HUES64 (cell line): ENCODE results near the gene SERPINE2.
A peak's percentile ranks its signal among the peaks of the same experiment; 100 is the strongest.
"Not testable (repeated sequence)": the region's sequence is repeated elsewhere in the genome, so short reads cannot be mapped to it uniquely, and the experiment has no call there.

Source experiments
- H3K27ac ChIP-seq: 2 replicates; pipeline ENCODE4 v1.7.0; 2013; ENCODE audit warnings: low read depth, low read length, inconsistent platforms
- H3K27me3 ChIP-seq: 2 replicates; pipeline ENCODE4 v1.6.1; 2013; ENCODE audit warnings: mild to moderate bottlenecking, low read length; ENCODE audit not compliant: insufficient read depth
- H3K36me3 ChIP-seq: 2 replicates; pipeline ENCODE4 v1.6.1; 2013; ENCODE audit warnings: mild to moderate bottlenecking, low read length; ENCODE audit not compliant: insufficient read depth
- H3K4me1 ChIP-seq: 2 replicates; pipeline ENCODE4 v1.6.1; 2013; ENCODE audit warnings: mild to moderate bottlenecking, low read length, moderate library complexity; ENCODE audit not compliant: insufficient read depth
- H3K4me3 ChIP-seq: 2 replicates; pipeline ENCODE4 v1.5.1; 2013; ENCODE audit warnings: mild to moderate bottlenecking, low read length, moderate library complexity
- H3K9ac ChIP-seq: 2 replicates; pipeline ENCODE4 v1.6.1; 2013; ENCODE audit warnings: mild to moderate bottlenecking, low read depth, low read length
- H3K9me3 ChIP-seq: 2 replicates; pipeline ENCODE4 v1.6.1; 2013; ENCODE audit warnings: low read depth, low read length; ENCODE audit not compliant: insufficient read depth
- WGBS: fragments of 150-250, 120-280 bp; methylation state at CpG from one replicate; pipeline ENCODE4 v1.1.7; 2013; ENCODE audit warnings: missing lambda C conversion rate; 5-methylcytosine and 5-hydroxymethylcytosine counted together

Gene SERPINE2

DNA sequence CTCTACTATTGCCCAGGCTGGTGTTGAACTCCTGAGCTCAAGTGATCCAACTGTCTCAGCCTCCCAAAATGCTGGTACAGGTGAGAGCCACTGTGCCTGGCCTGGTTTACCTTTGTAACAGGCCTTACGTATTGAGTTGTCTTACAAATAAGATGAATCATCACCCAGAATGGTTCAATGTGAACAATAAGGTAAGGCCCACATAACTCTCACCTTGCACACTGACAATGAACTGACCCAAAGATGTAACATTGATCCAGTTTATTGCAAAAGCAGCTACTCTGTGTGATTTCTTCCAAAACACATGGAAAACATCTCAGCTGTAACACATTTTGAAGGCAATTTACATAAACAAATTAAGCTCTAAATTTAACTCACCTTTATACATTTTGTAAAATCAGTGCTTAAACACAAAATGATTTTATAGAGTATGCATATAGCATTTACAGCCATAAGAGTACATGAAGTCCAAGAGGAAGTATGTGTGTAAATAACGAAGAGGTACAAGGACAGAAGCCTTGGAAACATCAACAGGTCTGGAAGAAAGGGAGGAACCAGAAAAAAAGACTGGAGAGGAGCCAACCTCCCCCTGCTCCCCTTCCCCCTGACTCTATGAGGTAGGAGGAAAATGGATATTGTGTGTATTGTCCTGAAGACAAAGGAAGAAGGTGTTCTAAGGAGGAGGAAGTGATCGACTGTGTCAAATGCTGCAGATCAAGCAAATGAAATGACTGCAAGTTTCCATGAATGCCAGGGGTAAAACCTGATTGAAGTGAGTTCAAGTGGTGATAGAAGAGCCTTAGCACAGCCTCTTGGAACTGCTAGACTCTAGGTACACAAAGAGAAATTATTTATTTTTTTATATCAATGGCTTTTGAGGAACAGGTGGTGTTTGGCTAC lies 88.4 kb downstream of the SERPINE2 start:
- H3K9ac ChIP-seq: no peak overlapping the region
- H3K27me3 ChIP-seq: no peaks in the 10 kb centered on the region
- H3K27ac ChIP-seq: no peak overlapping the region
- H3K36me3 ChIP-seq: no peaks in the 10 kb centered on the region
- H3K4me3 ChIP-seq: no peak overlapping the region
- 81% methylated on average over 3 of the region's 3 CpGs for WGBS
- peaks cover 36% of the 10 kb centered on the region for H3K4me1 ChIP-seq
- no peaks in the 10 kb centered on the region for H3K9me3 ChIP-seq

DNA sequence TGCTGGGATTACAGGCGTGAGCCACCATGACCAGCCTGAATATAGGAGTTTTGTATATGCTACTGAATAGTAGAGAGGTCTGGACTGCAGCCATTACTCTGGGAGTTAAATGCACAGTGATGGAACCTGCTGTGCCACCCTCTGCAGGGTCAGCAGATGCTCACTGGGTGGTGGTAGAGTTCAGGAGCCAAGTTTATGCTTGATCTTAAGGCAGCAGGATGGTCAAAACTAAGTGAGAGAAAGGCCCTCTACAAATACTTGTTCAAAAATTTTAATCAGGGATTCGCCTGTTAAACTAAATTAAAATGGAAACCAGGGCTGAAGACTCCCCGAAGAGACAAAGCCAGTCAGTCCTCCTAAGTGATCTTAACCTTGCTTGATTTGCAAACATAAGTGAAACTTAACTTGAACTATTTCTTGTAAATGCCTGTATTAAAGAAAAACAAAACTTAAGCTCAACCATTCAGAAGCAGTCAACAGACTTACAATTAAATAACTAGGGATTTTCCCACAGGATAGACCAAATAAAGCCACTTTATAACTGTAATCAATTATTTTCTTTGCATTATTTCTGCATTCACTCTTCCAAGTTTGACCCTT lies 89.7 kb downstream of the SERPINE2 start:
- Histone ChIP-seq H3K9me3 (no peaks in the 10 kb centered on the region), H3K36me3 (no peaks in the 10 kb centered on the region), H3K27me3 (no peaks in the 10 kb centered on the region), H3K4me1 (peaks cover 40% of the 10 kb centered on the region), H3K27ac (no peak overlapping the region), H3K9ac (no peak overlapping the region), H3K4me3 (no peak overlapping the region)
- WGBS: 95% methylated on average over 3 of the region's 3 CpGs

DNA sequence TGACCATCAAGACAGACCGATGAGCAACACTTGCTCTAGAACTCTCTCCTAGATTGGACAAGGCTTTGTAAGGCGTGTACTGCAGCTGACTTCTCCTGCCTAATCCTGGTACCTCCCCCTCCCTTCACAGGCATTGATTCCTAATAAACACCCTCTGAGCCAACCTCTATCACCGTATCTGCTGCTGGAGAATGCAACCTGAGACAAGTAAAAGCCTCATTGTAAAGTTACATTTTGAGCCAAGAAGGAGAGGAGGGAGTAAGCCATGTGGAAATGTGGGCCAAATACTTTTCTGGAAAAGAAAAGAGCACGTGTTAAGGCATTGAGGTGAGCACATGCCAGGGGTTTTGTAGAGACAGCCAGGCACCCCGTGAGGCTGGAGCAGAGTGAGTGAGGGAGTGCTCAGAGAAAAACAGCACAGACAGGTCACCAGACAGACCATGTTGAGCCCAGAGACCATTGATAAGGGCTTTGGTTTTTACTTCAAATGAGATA lies 91.3 kb downstream of the SERPINE2 start:
- Histone ChIP-seq H3K27me3 (no peaks in the 10 kb centered on the region), H3K9ac (peak overlapping the region; percentile 8; the same call in 1 of the 2 replicates), H3K36me3 (no peaks in the 10 kb centered on the region), H3K9me3 (no peaks in the 10 kb centered on the region), H3K27ac (no peak overlapping the region), H3K4me1 (peaks cover 49% of the 10 kb centered on the region), H3K4me3 (no peak overlapping the region)
- 43% methylated on average over 5 of the region's 5 CpGs for WGBS

- Histone ChIP-seq H3K27ac (no peak overlapping the region), H3K9me3 (no peaks in the 10 kb centered on the region), H3K9ac (no peak overlapping the region), H3K27me3 (no peaks in the 10 kb centered on the region), H3K4me3 (peak overlapping the region; percentile 97), H3K36me3 (no peaks in the 10 kb centered on the region), H3K4me1 (peaks cover 33% of the 10 kb centered on the region)
- 89% methylated on average over 3 of the region's 4 CpGs for WGBS
Measured at GRCh38 chr2:223945755-223946154, 93.3 kb downstream of the SERPINE2 start.

GRCh38 chr2:223944703-223945531 lies 94.2 kb downstream of the SERPINE2 start, which contains the start of gene WDFY1:
WDFY1 (minus strand) TSS chr2:223945335; CDS start chr2:223945284, 51 bp downstream.
- peak within 1 kb of the TSS; percentile 97 for H3K4me3 ChIP-seq
- no peaks in the 10 kb centered on the region for H3K9me3 ChIP-seq
- no peaks in the 10 kb centered on the region for H3K36me3 ChIP-seq
- no peaks in the 10 kb centered on the region for H3K27me3 ChIP-seq
- WGBS: under 1% methylated on average over 87 of the region's 87 CpGs
- H3K4me1 ChIP-seq: peaks cover 29% of the 10 kb centered on the region
- H3K27ac ChIP-seq: peak within 1 kb of the TSS; percentile 87
- peak within 1 kb of the TSS; percentile 88 for H3K9ac ChIP-seq

DNA sequence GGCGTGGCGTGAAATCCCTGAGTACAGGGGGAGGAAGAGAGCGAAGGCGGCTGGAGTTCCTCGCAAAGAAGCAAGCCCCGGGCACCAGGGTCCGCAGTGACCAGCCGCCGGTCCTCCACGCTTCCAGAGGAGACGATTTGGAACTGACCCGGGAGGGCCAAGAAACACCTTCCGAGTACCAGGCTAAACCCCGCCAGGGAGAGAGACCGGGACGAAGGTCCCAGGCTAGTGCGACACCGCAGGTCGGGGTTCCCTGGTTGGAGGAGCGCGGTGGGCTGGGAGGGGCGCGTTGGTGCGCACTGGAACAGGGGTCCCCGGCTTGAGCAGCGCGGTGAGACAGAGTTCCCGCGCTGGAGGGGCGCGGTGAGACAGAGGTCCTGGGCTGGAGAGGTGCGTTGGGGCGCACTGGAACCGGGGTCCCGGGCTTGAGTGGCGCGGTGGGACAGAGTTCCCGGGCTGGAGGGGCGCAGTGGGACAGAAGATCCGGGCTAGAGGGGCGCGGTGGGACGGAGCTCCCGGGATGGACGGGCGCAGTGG lies 94.9 kb downstream of the SERPINE2 start:
- Histone ChIP-seq H3K4me1 (peaks cover 23% of the 10 kb centered on the region), H3K27ac (peak overlapping the region; percentile 32), H3K9me3 (no peaks in the 10 kb centered on the region), H3K9ac (peak overlapping the region; percentile 88), H3K36me3 (no peaks in the 10 kb centered on the region), H3K4me3 (peak overlapping the region; percentile 97), H3K27me3 (no peaks in the 10 kb centered on the region)
- WGBS: under 1% methylated on average over 46 of the region's 46 CpGs

DNA sequence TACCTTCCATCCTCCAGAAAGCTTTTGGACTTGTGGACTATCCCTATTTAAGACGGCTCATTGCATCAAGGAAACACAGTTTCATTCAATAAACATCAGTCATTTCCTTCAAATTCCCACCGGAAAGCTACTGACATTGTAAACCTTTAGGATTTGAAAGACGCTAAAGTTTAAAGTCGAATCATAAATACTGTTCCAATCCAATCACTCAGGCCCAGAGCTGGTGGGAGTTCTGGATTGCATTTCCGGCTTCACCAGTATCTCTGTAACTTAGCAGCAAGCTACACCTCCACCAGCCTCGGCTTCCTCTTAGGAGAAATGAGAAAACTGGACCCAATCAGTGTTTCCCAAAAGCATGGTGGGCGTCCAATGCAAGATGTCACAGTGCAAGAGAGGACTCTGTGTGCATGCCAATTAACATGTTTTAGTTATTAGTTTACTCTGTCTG lies 95.5 kb downstream of the SERPINE2 start:
- Histone ChIP-seq H3K9me3 (no peaks in the 10 kb centered on the region), H3K4me1 (peaks cover 25% of the 10 kb centered on the region), H3K9ac (peak overlapping the region; percentile 88; the same call in 1 of the 2 replicates), H3K36me3 (no peaks in the 10 kb centered on the region), H3K4me3 (peak overlapping the region; percentile 97), H3K27ac (no peak overlapping the region), H3K27me3 (no peaks in the 10 kb centered on the region)
- 56% methylated on average over 7 of the region's 7 CpGs for WGBS

- H3K27me3 ChIP-seq: no peaks in the 10 kb centered on the region
- H3K4me1 ChIP-seq: peaks cover 29% of the 10 kb centered on the region
- H3K9ac ChIP-seq: no peak overlapping the region
- H3K36me3 ChIP-seq: no peaks in the 10 kb centered on the region
- H3K9me3 ChIP-seq: no peaks in the 10 kb centered on the region
- peak overlapping the region; percentile 97 for H3K4me3 ChIP-seq
- WGBS: 69% methylated on average over 1 of the region's 1 CpG
- H3K27ac ChIP-seq: no peak overlapping the region
Measured at GRCh38 chr2:223943135-223943534, 96.0 kb downstream of the SERPINE2 start.

- 83% methylated on average over 12 of the region's 12 CpGs for WGBS
- Histone ChIP-seq H3K27ac (no peak overlapping the region), H3K4me3 (no peak overlapping the region), H3K36me3 (no peaks in the 10 kb centered on the region), H3K9me3 (no peaks in the 10 kb centered on the region), H3K4me1 (peaks cover 35% of the 10 kb centered on the region), H3K27me3 (no peaks in the 10 kb centered on the region), H3K9ac (no peak overlapping the region)
Measured at GRCh38 chr2:223941579-223942277, 97.4 kb downstream of the SERPINE2 start.

- H3K4me1 ChIP-seq: peaks cover 52% of the 10 kb centered on the region
- H3K27ac ChIP-seq, H3K27me3 ChIP-seq, H3K9me3 ChIP-seq, H3K9ac ChIP-seq, H3K4me3 ChIP-seq, H3K36me3 ChIP-seq: not testable (repeated sequence)
- 83% methylated on average over 2 of the region's 2 CpGs for WGBS
Measured at GRCh38 chr2:223939438-223939837, 99.6 kb downstream of the SERPINE2 start.
